Measurements from ENCODE around the gene METTL21C. TPM values are rescaled to one million over a fixed set of nuclear protein-coding genes. Genes with fewer than 3 reads are reported as not detected.

METTL21C gene
- total RNA-seq, 1 donor from 2014 or later, result not detected

Other genes starting within 250 kb of the METTL21C start
- 33.0 TPM for gene TPP2, start 98.1 kb downstream of the METTL21C start, total RNA-seq
- gene TEX30, start 78.7 kb upstream of the METTL21C start, total RNA-seq, result 11.2 TPM
- 3.5 TPM for gene POGLUT2, start 103.9 kb upstream of the METTL21C start, total RNA-seq
- gene BIVM, start 104.1 kb upstream of the METTL21C start, total RNA-seq, result 39.1 TPM
- gene ERCC5, start 151.0 kb upstream of the METTL21C start, total RNA-seq, result 26.2 TPM